ENCODE data around the gene ACOT7. TPM values are rescaled to one million over a fixed set of nuclear protein-coding genes. Genes with fewer than 3 reads are reported as not detected.

The ACOT7 gene
- total RNA-seq, 4 donors from 2014 or later, result 15.0 to 38.7 (median 28.6) TPM

GRCh38 chr1:6385488-6386191 is 7.9 kb downstream of the ACOT7 start:
- Histone ChIP-seq H3K4me1 (peaks cover 12 to 14% (median 13%) of the 10 kb centered on the region in 4 donors), H3K27me3 (no peaks in the 10 kb centered on the region), H3K4me3 (peak overlapping the region in 1 of 4 donors; percentile 16), H3K27ac (replicated peaks in 1 of 4) (no peak overlapping the region), H3K9me3 (no peaks in the 10 kb centered on the region), H3K36me3 (no peaks in the 10 kb centered on the region)
- no peak for DNase-seq (ENCODE audit: extremely low spot score)
- 36% methylated on average over 8 of the region's 22 CpGs for WGBS
- intact Hi-C loops (cut with DNase I), result no loop called here
- TF ChIP-seq POLR2AphosphoS5 (IDR thresholded peaks at IDR 0.05), result no peak
- TF ChIP-seq CTCF (IDR thresholded peaks at IDR 0.05), result no peak
- TF ChIP-seq POLR2A (IDR thresholded peaks at IDR 0.05; ENCODE audit: low read depth), result no peak
- TF ChIP-seq EP300 (IDR thresholded peaks at IDR 0.05), result no peak

GRCh38 chr1:6384962-6385361 is 8.6 kb downstream of the ACOT7 start:
- H3K4me1 ChIP-seq, result peaks cover 12 to 14% (median 13%) of the 10 kb centered on the region in 4 donors
- no peaks in the 10 kb centered on the region for H3K36me3 ChIP-seq
- 63% methylated on average over 4 of the region's 5 CpGs for WGBS
- no peak overlapping the region for H3K4me3 ChIP-seq
- TF ChIP-seq POLR2A (IDR thresholded peaks at IDR 0.05; ENCODE audit: low read depth) (no peak), CTCF (IDR thresholded peaks at IDR 0.05) (no peak), EP300 (IDR thresholded peaks at IDR 0.05) (no peak), POLR2AphosphoS5 (IDR thresholded peaks at IDR 0.05) (no peak)
- DNase-seq (ENCODE audit: extremely low spot score), result no peak
- peaks cover 0 to 3% (median 0%) of the 10 kb centered on the region in 4 donors for H3K9me3 ChIP-seq
- intact Hi-C loops (cut with DNase I), result no loop called here
- H3K27ac ChIP-seq (replicated peaks in 1 of 4), result no peak overlapping the region
- no peaks in the 10 kb centered on the region for H3K27me3 ChIP-seq

GRCh38 chr1:6384135-6384534 is 9.4 kb downstream of the ACOT7 start:
- Histone ChIP-seq H3K27ac (replicated peaks in 1 of 4) (no peak overlapping the region), H3K9me3 (peaks cover 0 to 5% (median 0%) of the 10 kb centered on the region in 4 donors), H3K27me3 (no peaks in the 10 kb centered on the region), H3K4me3 (no peak overlapping the region), H3K36me3 (no peaks in the 10 kb centered on the region), H3K4me1 (peaks cover 12 to 14% (median 13%) of the 10 kb centered on the region in 4 donors)
- intact Hi-C loops (cut with DNase I), result no loop called here
- WGBS, result 96% methylated on average over 1 of the region's 1 CpG
- DNase-seq (ENCODE audit: extremely low spot score), result no peak
- no peak for TF ChIP-seq EP300 (IDR thresholded peaks at IDR 0.05)
- TF ChIP-seq POLR2AphosphoS5 (IDR thresholded peaks at IDR 0.05), result no peak
- no peak for TF ChIP-seq CTCF (IDR thresholded peaks at IDR 0.05)
- TF ChIP-seq POLR2A (IDR thresholded peaks at IDR 0.05; ENCODE audit: low read depth), result no peak

GRCh38 chr1:6380037-6380436 is 13.5 kb downstream of the ACOT7 start:
- peaks cover 0 to 5% (median 0%) of the 10 kb centered on the region in 4 donors for H3K9me3 ChIP-seq
- TF ChIP-seq POLR2A (IDR thresholded peaks at IDR 0.05; ENCODE audit: low read depth), result no peak
- no peak for TF ChIP-seq EP300 (IDR thresholded peaks at IDR 0.05)
- no peak for TF ChIP-seq POLR2AphosphoS5 (IDR thresholded peaks at IDR 0.05)
- TF ChIP-seq CTCF (IDR thresholded peaks at IDR 0.05), result no peak
- no peak overlapping the region for H3K4me3 ChIP-seq
- DNase-seq (ENCODE audit: extremely low spot score), result no peak
- WGBS, result 97% methylated on average over 7 of the region's 7 CpGs
- no peak overlapping the region for H3K27ac ChIP-seq (replicated peaks in 1 of 4)
- no peaks in the 10 kb centered on the region for H3K36me3 ChIP-seq
- H3K27me3 ChIP-seq, result no peaks in the 10 kb centered on the region
- H3K4me1 ChIP-seq, result peaks cover under 1 to 3% (median 2%) of the 10 kb centered on the region in 4 donors
- intact Hi-C loops (cut with DNase I), result no loop called here

Data from esophagus muscularis mucosa (tissue), 4 donors.